GM04504 (cell line): ENCODE measurements around the gene RIPOR1.

ENCODE experiments used
- DNase-seq: peaks from one replicate; pipeline ENCODE4 v3.0.0-alpha.2; 2012; ENCODE audit warnings: low read depth

Gene RIPOR1

GRCh38 chr16:67538666-67539101 lies 10.1 kb downstream of the RIPOR1 start:
- no peak for DNase-seq

- DNase-seq: no peak
Measured at GRCh38 chr16:67539271-67539670, 10.6 kb downstream of the RIPOR1 start.

GRCh38 chr16:67539691-67540635 lies 11.3 kb downstream of the RIPOR1 start:
- no peak for DNase-seq

GRCh38 chr16:67540756-67541155 lies 12.1 kb downstream of the RIPOR1 start:
- DNase-seq: no peak

GRCh38 chr16:67541391-67542263 lies 13.0 kb downstream of the RIPOR1 start:
- no peak for DNase-seq

- DNase-seq: no peak
Measured at GRCh38 chr16:67542464-67542863, 13.8 kb downstream of the RIPOR1 start.

GRCh38 chr16:67543036-67543435 lies 14.4 kb downstream of the RIPOR1 start:
- no peak for DNase-seq

- no peak for DNase-seq
Measured at GRCh38 chr16:67543582-67543981, 15.0 kb downstream of the RIPOR1 start.

- no peak for DNase-seq
Measured at GRCh38 chr16:67544329-67544841, 15.8 kb downstream of the RIPOR1 start.

- DNase-seq: no peak
Measured at GRCh38 chr16:67544844-67545664, 16.4 kb downstream of the RIPOR1 start.

GRCh38 chr16:67545665-67546024 lies 17.0 kb downstream of the RIPOR1 start:
- DNase-seq: no peak

GRCh38 chr16:67546091-67546501 lies 17.5 kb downstream of the RIPOR1 start:
- no peak for DNase-seq

- DNase-seq: no peak
Measured at GRCh38 chr16:67546761-67547422, 18.3 kb downstream of the RIPOR1 start.

- DNase-seq: no peak
Measured at GRCh38 chr16:67547423-67548264, 19.0 kb downstream of the RIPOR1 start.

GRCh38 chr16:67548265-67549126 lies 19.9 kb downstream of the RIPOR1 start:
- no peak for DNase-seq

GRCh38 chr16:67549240-67549639 lies 20.6 kb downstream of the RIPOR1 start:
- DNase-seq: no peak

- DNase-seq: no peak
Measured at GRCh38 chr16:67549936-67550335, 21.3 kb downstream of the RIPOR1 start.

GRCh38 chr16:67551091-67551490 lies 22.5 kb downstream of the RIPOR1 start:
- no peak for DNase-seq

- no peak for DNase-seq
Measured at GRCh38 chr16:67551972-67552371, 23.3 kb downstream of the RIPOR1 start.
